ENCODE measurements around the gene LIPF. TPM values are rescaled to one million over a fixed set of nuclear protein-coding genes. Genes with fewer than 3 reads are reported as not detected.
A peak's percentile ranks its signal among the peaks of the same experiment; 100 is the strongest.
"Not testable (repeated sequence)": the region's sequence is repeated elsewhere in the genome, so short reads cannot be mapped to it uniquely, and the experiment has no call there.

Gene LIPF
- polyA plus RNA-seq, 3 donors from 2014 or later = not detected

DNA sequence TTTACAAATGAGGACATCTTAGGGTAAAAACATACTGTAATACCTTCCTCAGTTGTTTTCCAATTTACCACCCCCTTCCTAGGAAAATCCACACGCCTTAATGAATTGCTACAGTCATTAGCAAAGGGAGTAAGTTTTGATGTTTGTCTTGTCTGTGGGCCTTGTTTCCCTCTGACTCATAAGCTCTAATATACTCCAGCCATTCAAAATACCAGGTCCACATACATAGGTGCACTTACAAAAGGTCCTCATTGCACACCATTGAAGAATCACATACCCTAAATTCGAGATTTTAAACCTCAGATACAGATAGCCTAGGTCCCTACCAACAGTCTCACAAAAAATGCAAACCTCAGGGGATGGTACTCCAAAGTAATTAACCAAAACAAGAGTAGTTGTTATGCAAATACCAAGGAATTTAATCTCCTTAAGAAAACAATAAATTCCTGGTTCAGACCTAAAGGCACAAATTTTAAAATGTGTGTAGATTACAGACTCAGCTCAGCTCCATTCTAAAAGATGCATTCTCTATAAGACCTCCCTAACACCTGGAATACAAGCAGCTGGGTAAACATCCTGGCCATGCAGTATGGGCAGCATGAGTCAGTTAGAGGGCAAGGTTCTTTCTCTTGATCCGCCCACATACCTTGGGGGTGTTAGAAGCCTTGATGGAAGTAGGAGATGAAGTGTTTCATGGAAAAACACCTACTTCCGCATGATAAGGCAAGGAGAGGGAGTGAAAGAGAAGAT is 38.8 kb downstream of the LIPF start:
- Mint-ChIP-seq H3K4me3 (no peak overlapping the region), H3K4me1 (no peaks in the 10 kb centered on the region), H3K36me3 (no peaks in the 10 kb centered on the region), H3K9me3 (no peaks in the 10 kb centered on the region), H3K27me3 (ENCODE audit: low read depth in 3 of 3) (peaks cover 0 to 2% (median 0%) of the 10 kb centered on the region in 3 donors), H3K27ac (no peak overlapping the region)
- no peak for DNase-seq

DNA sequence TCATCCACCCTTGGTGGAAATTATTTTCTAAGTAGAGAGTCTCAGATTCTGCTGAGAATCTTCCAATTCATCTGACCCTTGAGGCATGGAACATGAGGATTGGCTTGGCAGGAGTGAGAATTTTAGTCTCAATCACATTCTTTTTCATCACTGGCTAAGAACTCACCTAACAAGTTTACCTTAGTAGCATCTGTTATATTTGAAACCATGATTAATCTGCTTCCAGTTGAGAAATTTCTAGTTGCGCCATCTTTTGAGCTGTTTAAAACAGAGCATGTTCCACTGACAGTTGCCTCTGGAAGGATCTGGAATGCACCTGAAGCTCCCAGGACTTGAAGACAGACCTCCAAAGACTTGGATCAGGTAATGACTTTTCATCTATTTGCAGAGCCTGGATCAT is 41.7 kb downstream of the LIPF start, which contains the start of gene LIPK:
TSS of gene LIPK (plus strand) at position 292 of the 400 bp plus-strand sequence. CDS start 18,295 bp downstream, outside the sequence.
- peaks cover 0 to 2% (median 2%) of the 10 kb centered on the region in 3 donors for H3K27me3 Mint-ChIP-seq (ENCODE audit: low read depth in 3 of 3)

DNA sequence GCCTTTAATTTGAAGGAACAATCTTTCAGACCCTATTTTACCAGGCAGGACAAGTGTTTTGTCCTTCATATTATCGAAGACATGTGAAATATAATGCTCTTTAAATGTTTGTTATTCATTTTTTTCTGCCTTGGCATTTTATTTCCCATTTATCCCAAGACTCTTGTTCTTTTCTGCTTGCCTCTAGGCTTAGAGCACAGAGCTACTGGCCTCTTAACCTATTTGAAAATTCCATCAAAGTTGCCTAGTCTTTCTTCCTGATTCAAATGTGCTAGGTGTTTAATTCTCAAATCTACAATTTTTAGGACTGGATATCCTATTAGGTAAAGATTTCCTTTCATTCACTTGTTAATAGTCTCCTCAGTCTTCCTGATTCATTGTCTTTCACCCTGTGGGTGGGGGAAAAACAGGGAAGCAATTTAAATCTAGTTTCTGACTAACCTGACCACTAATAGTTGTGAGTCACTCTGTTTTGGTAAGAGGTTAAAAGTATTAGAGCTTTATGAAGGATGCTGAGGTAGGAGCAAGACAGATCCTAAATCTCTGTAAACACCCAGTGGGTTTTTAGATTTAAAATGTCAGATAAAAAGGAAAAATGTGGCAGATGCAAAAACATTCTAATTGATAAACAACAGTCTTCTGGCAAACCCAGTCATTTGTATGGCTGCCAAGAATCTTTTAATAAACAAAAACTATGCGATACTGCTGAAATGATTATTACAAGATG is 43.4 kb downstream of the LIPF start:
- H3K9me3 Mint-ChIP-seq = no peaks in the 10 kb centered on the region
- H3K4me1 Mint-ChIP-seq = no peaks in the 10 kb centered on the region
- H3K27ac Mint-ChIP-seq = no peak overlapping the region
- H3K36me3 Mint-ChIP-seq = no peaks in the 10 kb centered on the region
- no peak for DNase-seq
- H3K4me3 Mint-ChIP-seq = no peak overlapping the region
- H3K27me3 Mint-ChIP-seq (ENCODE audit: low read depth in 3 of 3) = peaks cover 0 to 2% (median 2%) of the 10 kb centered on the region in 3 donors

More for the DNA sequence above, 41.7 kb downstream of the LIPF start, which contains the start of gene LIPK:
- Mint-ChIP-seq H3K4me1 (no peaks in the 10 kb centered on the region), H3K27ac (no peak within 1 kb of the TSS), H3K36me3 (no peaks in the 10 kb centered on the region), H3K9me3 (no peaks in the 10 kb centered on the region), H3K4me3 (no peak within 1 kb of the TSS)
- no peak for DNase-seq

DNA sequence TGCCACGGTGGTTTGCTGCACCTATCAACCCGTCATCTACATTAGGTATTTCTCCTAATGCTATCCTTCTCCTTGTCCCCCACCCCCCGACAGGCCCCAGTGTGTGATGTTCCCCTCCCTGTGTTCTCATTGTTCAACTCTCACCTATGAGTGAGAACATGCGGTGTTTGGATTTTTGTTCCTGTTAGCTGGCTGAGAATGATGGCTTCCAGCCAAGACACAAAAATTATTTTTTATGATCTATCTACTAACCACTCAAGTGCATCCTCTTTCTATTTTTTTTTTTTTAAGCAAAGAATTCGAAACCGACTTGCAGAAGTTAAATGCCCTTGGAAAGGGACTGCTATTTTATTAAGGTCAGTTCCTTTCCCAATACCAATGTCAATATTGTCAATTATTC is 45.1 kb downstream of the LIPF start:
- H3K36me3 Mint-ChIP-seq = not testable (repeated sequence)

DNA sequence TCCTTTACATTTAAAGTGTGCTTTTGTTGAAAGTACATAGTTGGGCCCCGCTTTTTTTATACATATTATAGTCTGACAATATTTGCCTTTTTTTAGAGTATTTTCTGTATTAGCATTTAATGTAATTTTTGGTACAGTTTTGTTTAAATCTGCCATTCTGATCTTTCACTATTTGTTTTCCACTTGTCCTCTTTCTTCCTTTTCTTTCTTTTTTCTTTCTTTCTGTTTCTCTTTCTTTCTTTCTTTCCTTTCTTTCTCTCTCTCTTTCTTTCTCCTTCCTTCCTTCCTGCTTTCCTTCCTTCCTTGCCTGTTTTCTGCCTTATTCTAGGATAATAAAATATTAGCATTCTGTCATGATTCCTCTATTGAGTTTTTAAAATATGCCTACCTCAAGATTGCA is 51.3 kb downstream of the LIPF start:
- Mint-ChIP-seq H3K27me3 (ENCODE audit: low read depth in 3 of 3) (peaks cover 2 to 8% (median 2%) of the 10 kb centered on the region in 3 donors), H3K9me3 (no peaks in the 10 kb centered on the region), H3K4me3 (no peak overlapping the region), H3K36me3 (no peaks in the 10 kb centered on the region), H3K27ac (peak overlapping the region in 1 of 6 donors; percentile 32), H3K4me1 (no peaks in the 10 kb centered on the region)
- DNase-seq = no peak

More for the DNA sequence above, 45.1 kb downstream of the LIPF start:
- H3K27ac Mint-ChIP-seq; H3K9me3 Mint-ChIP-seq; H3K4me3 Mint-ChIP-seq; H3K4me1 Mint-ChIP-seq; H3K27me3 Mint-ChIP-seq (ENCODE audit: low read depth in 3 of 3); DNase-seq: not testable (repeated sequence)

DNA sequence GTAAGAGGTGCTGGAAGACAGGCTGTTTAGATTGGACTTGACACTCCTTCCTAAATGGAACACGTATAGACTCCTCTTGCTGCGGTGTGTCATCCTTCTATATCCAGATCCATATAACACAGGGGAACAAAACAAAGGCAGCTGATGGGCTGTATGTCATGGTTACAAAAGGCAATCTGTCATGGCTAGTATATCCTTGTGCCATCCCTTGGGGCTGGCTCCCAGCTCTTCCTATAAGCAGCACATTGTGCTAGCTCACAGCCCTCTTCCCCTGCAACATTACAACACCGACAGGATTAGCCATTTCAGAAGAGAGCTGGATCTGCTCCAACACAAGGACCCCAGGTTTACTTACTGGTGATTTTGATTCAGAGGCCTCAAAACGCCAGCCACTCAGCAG is 57.1 kb downstream of the LIPF start:
- H3K4me3 Mint-ChIP-seq = no peak overlapping the region
- H3K27ac Mint-ChIP-seq = no peak overlapping the region
- peaks cover 0 to 3% (median 2%) of the 10 kb centered on the region in 3 donors for H3K27me3 Mint-ChIP-seq (ENCODE audit: low read depth in 3 of 3)
- no peak for DNase-seq
- no peaks in the 10 kb centered on the region for H3K9me3 Mint-ChIP-seq
- peaks cover 4 to 9% of the 10 kb centered on the region in 2 donors for H3K4me1 Mint-ChIP-seq
- no peaks in the 10 kb centered on the region for H3K36me3 Mint-ChIP-seq

DNA sequence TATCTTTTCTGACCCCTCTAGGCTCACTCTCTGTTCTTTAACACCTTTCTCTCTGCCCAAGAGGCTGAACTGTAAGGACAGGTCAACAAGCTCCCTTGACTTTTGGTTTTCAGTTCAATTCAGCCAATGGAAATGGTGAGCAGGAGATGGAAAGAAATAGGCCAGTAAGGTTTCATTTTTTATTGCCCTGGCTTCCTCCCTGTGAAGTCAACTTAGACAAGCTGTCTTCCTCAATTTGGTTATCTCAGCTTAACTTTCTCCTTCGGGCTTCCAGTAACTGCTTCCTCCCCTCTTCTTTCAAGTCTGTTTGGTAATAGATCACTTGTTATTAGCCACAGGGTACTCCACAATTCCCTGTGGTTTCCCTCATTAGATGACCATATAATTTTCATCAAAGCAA is 61.6 kb downstream of the LIPF start:
- Mint-ChIP-seq H3K36me3 (no peaks in the 10 kb centered on the region), H3K9me3 (no peaks in the 10 kb centered on the region), H3K4me3 (no peak overlapping the region), H3K27me3 (ENCODE audit: low read depth in 3 of 3) (peaks cover 0 to 4% (median 2%) of the 10 kb centered on the region in 3 donors), H3K4me1 (peaks cover 4 to 9% of the 10 kb centered on the region in 2 donors), H3K27ac (no peak overlapping the region)
- no peak for DNase-seq

DNA sequence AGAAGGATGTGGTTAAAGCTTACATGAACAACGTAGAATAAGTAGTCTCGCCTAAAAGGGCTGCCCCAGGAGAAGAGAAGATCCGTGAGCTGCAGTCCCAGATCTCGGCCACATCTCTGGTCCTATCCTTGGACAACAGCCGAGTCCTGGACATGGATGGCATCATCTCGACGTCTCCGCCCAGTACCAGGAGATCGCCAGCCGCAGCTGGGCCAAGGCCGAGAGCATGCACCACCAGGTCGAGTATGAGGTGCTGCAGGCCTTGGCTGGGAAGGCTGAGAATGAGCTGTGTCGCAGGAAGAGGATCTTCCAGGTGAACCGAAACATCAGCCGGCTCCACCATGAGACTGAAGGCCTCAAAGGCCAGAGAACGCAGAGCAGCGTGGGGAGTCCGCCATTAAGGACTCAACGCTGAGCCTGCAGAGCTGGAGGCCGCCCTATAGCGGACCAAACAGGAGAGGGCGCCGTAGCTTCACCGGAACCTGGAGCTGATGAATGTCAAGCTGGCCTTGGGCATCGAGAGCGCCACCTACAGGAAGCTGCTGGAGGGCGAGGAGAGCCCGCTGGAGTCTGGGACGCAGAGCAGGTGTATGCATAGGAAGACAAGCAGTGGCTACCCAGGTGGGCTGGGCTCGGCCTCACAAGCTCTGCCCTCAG is 64.0 kb downstream of the LIPF start:
- Mint-ChIP-seq H3K4me1 (peaks cover 4 to 9% of the 10 kb centered on the region in 2 donors), H3K27ac (no peak overlapping the region), H3K9me3 (no peaks in the 10 kb centered on the region), H3K36me3 (no peaks in the 10 kb centered on the region), H3K4me3 (no peak overlapping the region), H3K27me3 (ENCODE audit: low read depth in 3 of 3) (peaks cover 0 to 4% (median 2%) of the 10 kb centered on the region in 3 donors)
- DNase-seq = no peak

Other genes starting within 250 kb of the LIPF start
- 1 to 10 TPM; 4.8 to 7.0 (median 6.4) TPM for gene RNLS, start 81.1 kb upstream of the LIPF start, polyA plus RNA-seq
- under 1 TPM in 2 of 3 donors, not detected in 1; 0.16 to 0.29 TPM for gene LIPJ, start 77.7 kb upstream of the LIPF start, polyA plus RNA-seq
- not detected for gene LIPK, start 41.8 kb downstream of the LIPF start, polyA plus RNA-seq
- gene LIPN, start 95.6 kb downstream of the LIPF start, polyA plus RNA-seq = not detected
- not detected for gene LIPM, start 138.3 kb downstream of the LIPF start, polyA plus RNA-seq
- 1 to 10 TPM in 1 of 3 donors, under 1 TPM in 1, not detected in 1; 0.84 to 1.2 TPM for gene ANKRD22, start 187.4 kb downstream of the LIPF start, polyA plus RNA-seq
- gene STAMBPL1, start 215.8 kb downstream of the LIPF start, polyA plus RNA-seq = 1 to 10 TPM; 4.2 to 8.4 (median 7.3) TPM

Data from immature natural killer cell (primary cell).